Measurements from ENCODE around the gene PALLD.

Gene PALLD

GRCh38 chr4:168732714-168733113 is 235.9 kb downstream of the PALLD start:
- Histone ChIP-seq H3K4me3 (ENCODE audit: low read depth, low read length) (no peak overlapping the region), H3K27me3 (no peaks in the 10 kb centered on the region), H3K36me3 (no peaks in the 10 kb centered on the region), H3K9me3 (no peaks in the 10 kb centered on the region), H3K4me1 (no peaks in the 10 kb centered on the region)
- TF ChIP-seq CTCF (IDR thresholded peaks at IDR 0.05; ENCODE audit: low read depth, low read length) = no peak
- DNase-seq = no peak

DNA sequence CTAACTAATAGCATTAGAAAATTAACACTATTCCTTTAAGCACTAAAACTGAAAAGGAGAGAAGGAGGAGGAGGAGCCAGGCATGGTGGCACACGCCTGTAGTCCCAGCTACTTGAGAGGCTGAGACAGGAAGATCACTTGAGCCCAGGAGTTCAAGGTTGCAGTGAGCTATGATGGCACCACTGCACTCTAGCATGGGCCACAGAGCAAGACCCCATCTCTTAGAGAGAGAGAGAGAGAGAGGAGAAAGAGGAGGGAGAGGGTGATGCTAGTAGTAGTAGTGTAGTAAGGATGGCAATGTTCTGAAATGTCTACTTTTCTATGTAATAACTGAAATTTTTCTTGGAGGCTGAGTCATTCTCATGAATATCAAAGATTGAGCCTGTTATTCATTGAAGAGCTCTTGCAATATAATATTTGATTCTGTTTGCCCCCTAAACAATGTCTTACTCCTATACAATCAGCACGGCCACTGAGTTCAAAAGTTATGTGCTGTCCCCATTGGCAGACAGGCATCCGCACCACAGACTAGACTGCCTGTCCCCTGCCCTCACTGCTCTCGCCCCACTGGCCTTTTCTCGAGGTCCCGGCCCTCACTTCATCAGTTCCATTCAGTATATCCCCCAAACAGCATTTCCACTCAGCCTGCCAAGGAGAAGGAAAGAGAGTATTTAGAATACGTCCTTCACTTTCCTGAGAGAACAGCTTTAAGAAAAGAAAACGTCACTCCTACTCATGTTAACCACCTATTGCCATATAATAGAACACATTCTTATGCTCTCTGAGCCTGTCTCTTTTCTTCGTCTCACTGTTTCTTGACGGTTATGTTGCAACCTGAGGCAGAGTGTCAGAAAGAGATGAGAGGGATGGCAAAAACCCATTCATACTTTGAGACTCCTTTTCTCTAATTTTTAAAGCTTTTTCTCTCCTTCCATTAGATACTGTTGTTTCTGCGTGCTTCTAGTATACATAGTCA is 238.1 kb downstream of the PALLD start:
- Histone ChIP-seq H3K4me3 (ENCODE audit: low read depth, low read length) (no peak overlapping the region), H3K27me3 (no peaks in the 10 kb centered on the region), H3K36me3 (no peaks in the 10 kb centered on the region), H3K9me3 (no peaks in the 10 kb centered on the region), H3K4me1 (no peaks in the 10 kb centered on the region)
- no peak for TF ChIP-seq CTCF (IDR thresholded peaks at IDR 0.05; ENCODE audit: low read depth, low read length)
- no peak for DNase-seq

DNA sequence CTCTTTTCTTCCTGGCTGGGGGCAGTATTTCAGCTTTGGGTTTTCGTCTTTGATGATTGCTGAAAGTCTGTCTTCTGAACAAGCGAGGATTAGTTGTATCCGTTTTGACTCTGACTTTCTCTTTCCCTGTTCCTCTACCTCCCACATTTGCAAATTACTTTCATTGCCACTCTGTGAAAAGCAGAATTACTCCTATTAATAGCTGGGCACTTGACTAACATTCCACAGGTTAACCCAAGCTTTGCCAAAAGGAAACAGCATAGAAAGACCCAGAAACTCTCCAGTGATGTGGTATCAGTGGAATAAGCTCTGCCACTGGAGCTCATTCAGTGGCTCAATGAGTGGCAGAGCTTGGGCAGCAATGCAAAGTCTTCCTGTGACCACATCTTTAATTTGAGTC is 238.9 kb downstream of the PALLD start:
- no peak for DNase-seq
- H3K36me3 ChIP-seq = no peaks in the 10 kb centered on the region
- TF ChIP-seq CTCF (IDR thresholded peaks at IDR 0.05; ENCODE audit: low read depth, low read length) = no peak
- H3K4me3 ChIP-seq (ENCODE audit: low read depth, low read length) = no peak overlapping the region
- H3K4me1 ChIP-seq = no peaks in the 10 kb centered on the region
- H3K27me3 ChIP-seq = no peaks in the 10 kb centered on the region
- no peaks in the 10 kb centered on the region for H3K9me3 ChIP-seq

DNA sequence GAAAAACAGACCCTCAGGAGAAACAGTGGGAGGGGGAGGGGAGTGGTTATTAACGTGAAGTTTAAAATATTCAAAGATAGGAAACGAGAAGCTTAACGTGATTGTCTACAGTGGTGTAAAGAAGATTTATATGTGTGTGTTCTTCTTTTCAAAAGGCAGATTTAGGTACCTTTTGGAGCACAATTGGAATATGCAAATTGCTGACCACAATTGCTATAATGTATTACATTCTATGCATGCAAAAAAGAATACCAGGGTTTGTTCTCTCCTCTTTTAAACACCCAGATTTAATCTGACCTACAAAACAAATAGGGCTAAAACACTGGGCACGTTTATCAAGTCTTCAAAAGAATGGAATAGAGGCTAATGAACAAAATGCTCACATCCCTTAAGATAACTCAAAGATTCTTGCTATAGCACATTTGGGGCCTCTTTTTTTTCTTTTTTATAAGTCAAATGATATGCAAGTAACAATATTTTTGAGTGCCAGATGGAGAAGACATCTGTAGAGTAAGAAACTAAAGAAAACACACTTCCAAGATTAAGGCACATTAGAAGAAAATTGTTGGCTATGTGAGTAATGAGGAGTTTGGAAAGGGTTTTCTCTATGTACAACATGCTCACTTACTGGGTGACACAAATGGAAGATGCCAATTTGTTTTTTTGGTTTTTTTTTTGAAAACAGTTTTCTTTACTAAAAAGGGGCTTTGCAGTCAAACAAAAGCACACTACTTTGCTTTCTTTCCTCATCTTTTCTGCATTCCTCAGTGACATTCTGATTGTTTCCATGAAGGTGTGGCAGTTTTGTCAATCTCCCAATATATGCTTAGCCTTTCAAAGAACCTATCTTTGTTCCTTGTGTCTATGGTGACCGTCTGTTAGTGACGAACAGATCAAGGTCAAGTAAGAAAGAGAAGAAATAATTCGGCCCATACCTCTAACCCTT is 240.3 kb downstream of the PALLD start:
- Histone ChIP-seq H3K4me1 (no peaks in the 10 kb centered on the region), H3K4me3 (ENCODE audit: low read depth, low read length) (no peak overlapping the region), H3K36me3 (no peaks in the 10 kb centered on the region), H3K9me3 (no peaks in the 10 kb centered on the region), H3K27me3 (no peaks in the 10 kb centered on the region)
- no peak for TF ChIP-seq CTCF (IDR thresholded peaks at IDR 0.05; ENCODE audit: low read depth, low read length)
- DNase-seq = no peak

DNA sequence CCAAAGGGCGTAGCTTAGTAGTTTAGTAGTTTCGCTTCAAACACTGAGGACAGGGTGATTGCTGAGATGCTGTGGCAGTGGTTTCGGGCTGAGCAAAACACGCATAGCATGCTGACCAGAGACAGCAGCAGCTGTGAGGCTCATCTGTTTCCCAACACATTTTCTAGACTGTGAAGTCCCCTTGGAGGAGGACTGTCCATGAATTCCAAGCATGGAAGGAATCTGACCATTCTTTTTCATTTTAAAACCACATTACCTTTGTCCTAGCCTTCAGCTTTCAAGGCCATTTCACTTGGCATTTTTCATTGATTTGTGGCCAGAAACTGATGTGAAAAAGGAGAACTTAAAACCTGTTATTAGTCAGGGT is 240.9 kb downstream of the PALLD start:
- H3K9me3 ChIP-seq = no peaks in the 10 kb centered on the region
- H3K4me3 ChIP-seq (ENCODE audit: low read depth, low read length) = no peak overlapping the region
- H3K4me1 ChIP-seq = no peaks in the 10 kb centered on the region
- no peaks in the 10 kb centered on the region for H3K27me3 ChIP-seq
- no peak for TF ChIP-seq CTCF (IDR thresholded peaks at IDR 0.05; ENCODE audit: low read depth, low read length)
- no peaks in the 10 kb centered on the region for H3K36me3 ChIP-seq
- no peak for DNase-seq
